HG02885 (cell line): ENCODE measurements around the gene NUS1.
"Not testable (repeated sequence)": the region's sequence is repeated elsewhere in the genome, so short reads cannot be mapped to it uniquely, and the experiment has no call there.

Source experiments
- ATAC-seq: cut with Tn5 transposase; IDR thresholded peaks from one replicate; pipeline ENCODE4 v1.9.1; 2021; ENCODE audit warnings: mild to moderate bottlenecking; ENCODE audit not compliant: unreplicated experiment, poor library complexity

NUS1 gene

DNA sequence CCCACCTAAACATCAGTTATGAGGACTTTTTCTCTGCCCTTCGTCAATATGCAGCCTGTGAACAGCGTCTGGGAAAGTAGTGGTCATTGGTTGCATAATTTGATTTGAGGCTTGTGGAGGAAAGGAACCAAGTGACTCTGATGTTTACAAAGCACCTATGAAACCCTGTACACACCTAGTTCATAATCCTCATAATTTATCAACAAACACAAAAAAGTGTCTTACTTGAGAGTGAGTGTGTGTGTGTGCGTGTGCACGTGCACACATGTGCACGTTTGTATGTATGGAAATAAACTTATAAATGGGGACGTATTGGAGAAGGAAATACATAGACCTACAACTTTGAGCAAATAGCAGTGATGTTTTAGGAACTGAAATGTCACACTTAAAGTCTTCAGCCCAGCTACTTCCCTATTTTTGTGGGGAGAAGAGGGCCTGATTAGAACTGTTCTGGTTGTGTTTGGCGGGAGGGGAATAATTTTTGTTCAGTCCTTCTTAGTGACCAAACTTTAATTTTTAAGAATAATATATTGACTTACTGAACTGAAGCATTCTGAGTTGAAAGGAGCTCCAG, 31.8 kb downstream of the NUS1 start:
- ATAC-seq = not testable (repeated sequence)

DNA sequence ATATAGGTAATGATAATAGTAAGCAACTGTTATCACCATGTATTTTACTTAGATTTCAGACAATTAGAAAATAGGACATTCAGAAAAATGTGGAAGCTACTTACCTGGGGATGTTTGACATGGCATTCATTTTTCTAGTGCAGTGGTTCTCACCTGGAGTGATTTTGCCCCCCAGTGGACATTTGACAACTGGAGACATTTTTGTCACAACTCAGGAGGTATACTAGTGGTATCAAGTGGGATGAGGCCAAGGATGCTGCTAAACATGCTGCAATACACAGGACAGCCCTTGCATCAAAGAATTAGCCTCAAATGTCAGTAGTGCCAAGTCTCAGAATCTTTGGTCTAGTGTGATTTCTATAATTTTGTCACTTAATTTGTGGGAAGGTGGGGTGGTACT, 36.1 kb downstream of the NUS1 start:
- ATAC-seq = no peak

DNA sequence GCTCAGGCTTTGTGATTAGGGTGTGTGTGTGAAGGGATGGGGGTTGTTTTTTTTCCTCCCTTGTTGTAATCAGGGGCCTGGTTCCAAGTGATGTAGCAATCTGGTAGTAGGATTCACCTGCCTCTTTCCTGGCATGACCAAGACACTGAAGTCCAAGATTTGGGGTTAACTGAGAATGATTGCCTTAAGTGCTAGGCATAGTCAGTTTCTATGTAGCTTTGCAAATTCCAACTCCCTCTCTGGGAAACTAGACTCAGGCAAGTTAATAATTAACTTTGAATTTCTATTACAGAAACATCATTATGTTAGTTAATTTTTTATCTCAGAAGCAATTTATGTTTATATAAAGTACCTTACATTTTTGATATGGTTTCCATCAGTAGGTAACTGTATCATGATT, 43.6 kb downstream of the NUS1 start:
- ATAC-seq = no peak

DNA sequence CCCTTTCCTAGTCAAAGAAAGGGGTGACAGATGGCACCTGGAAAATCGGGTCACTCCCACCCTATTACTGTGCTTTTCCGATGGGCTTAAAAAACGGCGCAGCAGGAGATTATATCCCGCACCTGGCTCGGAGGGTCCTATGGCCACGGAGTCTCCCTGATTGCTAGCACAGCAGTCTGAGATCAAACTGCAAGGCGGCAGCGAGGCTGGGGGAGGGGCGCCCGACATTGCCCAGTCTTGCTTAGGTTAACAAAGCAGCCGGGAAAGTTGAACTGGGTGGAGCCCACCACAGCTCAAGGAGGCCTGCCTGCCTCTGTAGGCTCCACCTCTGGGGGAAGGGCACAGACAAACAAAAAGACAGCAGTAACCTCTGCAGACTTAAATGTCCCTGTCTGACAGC, 46.3 kb downstream of the NUS1 start:
- ATAC-seq = not testable (repeated sequence)

DNA sequence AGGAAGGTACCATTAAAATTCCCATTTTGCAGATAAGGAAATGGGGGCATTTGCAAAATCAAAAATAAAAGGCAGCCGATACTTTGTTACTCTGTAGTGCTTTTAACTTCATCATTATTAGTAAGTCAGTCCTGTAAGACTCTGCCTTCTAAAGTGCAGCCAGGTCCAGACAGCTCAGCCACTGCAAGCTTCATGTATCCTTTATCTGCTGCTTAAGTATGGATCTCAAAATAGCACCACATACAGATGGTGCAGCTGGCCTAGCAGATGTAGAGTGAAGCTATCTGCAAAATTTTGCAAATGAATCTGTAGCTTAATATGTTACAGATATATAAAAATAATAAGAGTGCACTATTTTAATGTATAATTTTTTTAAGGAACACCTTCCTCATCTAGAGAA, 53.4 kb downstream of the NUS1 start:
- no peak for ATAC-seq

DNA sequence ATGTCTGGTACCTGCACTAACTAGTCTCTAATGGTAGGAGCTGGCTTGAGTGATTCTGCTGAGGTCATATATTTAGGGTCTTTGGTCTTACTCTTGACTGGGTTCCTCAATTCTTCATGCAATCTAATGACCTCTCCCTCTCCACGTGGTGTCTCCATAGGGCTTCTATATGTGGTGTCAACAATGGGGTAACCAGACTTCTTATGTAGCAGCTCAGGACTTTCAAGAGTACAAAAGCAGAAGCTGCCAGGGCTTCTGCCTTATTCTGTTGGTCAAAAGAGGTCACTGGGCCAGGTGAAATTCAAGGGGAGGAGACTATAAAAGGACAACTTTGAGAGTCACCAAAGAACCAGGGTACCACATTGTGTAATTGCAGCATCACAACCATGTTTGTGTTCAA, 54.3 kb downstream of the NUS1 start:
- peak; percentile 68 for ATAC-seq

DNA sequence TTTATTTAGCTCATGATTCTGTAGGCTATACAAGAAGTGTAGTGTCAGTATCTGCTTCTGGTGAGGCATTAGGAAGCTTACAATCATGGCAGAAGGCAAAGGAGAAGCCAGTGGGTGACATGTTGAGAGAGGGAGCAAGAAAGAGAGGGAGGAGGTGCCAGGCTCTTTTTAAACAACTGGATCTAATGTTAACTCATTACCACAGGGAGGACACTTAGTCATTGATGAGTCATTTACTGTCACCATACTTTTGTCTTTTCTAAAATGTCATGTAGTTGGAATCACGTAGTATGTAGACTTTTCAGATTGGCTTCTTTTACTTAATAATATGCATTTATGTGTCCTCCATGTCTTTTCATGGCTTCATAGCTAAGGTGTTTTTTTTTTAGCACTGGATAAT, 58.1 kb downstream of the NUS1 start:
- no peak for ATAC-seq

DNA sequence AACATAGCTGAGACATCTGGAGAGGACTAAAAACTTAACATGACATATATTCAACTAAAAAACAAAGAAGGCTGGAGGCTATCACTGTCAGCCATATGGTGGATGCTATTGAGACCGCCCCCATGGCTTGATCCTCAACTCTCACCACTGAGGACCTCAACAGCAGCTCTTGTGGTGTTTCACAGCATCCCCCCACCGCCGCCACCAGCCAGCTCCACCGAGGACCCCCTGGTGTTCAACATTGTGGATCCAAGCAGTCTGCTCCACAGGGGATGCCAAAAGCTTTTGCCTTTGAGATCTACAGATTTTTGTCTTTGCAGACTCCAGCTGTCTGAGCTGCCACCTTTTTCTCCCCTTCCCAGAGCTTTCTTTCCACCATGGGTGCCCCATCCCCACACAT, 64.6 kb downstream of the NUS1 start:
- ATAC-seq = no peak

DNA sequence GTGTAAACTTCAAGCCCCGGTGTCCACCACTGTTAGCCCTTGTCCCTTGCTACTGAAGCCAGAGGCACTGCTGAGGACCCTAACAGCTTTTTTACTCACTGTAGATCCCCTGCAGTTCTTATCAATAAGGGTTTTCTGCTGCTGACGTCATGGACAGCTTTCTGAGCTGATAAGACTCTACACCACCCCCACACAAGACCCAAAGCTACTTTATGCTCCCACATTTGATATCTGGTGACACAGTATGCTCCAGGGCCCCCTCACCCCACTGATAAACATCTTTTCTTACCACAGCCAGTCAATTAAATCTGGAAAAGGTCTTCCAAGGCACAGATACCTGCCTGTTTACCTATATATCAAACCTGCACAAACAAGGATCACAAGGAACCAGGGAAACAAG, 65.3 kb downstream of the NUS1 start:
- ATAC-seq = no peak

DNA sequence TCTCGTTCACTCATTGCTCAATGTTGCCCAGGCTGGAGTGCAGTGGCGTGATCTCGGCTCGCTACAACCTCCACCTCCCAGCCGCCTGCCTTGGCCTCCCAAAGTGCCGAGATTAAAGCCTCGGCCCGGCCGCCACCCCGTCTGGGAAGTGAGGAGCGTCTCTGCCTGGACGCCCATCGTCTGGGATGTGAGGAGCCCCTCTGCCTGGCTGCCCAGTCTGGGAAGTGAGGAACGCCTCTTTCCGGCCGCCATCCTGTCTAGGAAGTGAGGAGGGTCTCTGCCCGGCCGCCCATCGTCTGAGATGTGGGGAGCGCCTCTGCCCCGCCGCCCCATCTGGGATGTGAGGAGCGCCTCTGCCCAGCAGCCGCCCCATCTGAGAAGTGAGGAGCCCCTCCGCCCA, 75.4 kb downstream of the NUS1 start:
- not testable (repeated sequence) for ATAC-seq
